ENCODE results near the gene LPP. TPM values are rescaled to one million over a fixed set of nuclear protein-coding genes. Genes with fewer than 3 reads are reported as not detected.

The LPP gene
- total RNA-seq, 1 experiment from 2014 or later, result 17.4 TPM

DNA sequence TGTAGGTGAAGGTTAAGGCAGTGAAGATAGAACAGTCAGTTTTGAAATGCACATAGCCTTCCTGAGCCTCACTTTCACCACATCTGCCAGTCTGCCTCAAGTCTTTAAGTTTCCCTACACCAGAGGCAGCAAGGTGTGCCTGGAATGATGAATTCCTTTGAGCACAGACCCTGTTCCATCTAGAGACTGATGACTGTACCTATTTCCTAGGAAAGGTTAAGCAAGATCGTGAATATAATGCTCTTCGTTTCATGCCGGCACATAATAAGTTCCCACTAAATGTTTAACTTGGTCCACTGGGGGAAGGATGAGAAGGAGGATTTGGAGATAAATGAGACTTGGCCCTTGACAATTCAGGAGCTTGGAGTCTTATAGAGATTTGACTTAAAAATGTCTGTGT, 141.9 kb downstream of the LPP start:
- no peak for DNase-seq (ENCODE audit: low read depth)

DNA sequence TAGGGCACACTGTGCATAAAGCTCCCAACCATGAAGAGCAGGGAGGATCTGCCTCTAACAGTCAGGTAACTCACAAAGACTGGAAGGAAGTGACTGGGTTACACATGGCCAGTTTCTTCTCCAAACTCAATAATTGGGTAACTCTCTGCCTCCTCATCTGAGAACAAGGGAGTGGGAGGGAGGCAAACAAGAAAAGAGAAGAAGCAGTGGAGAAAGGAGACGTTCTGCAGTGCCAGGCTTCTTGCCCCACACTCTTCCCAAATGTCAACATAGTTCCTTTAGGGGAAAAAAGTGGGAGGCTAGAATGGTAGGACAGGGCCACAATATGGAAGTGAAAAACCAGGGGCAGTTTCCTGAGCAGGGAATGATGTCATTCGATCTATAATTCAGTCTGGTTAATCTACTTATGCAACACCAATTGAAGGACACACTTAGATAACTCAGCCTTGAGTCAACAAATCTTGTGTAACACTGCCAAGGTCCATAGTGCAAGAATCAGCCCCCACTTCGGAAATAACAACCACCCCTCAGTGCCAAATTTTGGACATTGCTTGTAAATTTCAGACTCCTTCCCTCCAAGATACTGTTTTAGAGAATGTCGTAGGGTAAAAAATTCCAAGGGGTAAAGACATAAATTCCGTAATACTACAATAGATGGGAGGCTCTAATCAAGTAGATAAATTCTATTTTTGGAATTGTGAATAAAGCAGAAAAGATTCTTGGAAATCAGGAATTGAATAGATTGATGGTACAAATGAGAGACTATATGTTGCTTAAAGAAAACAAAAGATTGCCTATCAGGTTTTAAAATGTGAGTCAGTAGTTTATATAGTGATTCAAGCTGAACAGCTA, 143.0 kb downstream of the LPP start:
- peak; percentile 78 for DNase-seq (ENCODE audit: low read depth)

DNA sequence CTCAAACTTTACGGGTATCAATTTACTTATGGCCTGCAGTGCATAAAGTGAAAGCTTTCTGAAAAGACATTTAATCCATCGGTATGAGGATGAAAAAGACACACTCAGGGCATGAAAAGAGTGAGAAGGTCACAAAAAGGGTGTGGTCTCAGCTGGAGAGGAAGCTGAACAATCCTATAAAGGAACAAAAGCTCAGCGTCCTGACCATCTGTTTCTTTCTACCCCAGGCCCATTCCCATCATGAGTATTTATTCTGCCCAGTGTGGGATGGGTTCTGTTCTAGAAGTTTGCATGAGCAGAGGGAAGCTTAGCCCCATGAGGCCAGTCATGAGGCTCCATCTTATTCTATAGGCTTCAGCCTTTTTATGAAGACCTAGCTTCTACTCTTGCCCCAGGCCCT, 144.6 kb downstream of the LPP start:
- no peak for DNase-seq (ENCODE audit: low read depth)

DNA sequence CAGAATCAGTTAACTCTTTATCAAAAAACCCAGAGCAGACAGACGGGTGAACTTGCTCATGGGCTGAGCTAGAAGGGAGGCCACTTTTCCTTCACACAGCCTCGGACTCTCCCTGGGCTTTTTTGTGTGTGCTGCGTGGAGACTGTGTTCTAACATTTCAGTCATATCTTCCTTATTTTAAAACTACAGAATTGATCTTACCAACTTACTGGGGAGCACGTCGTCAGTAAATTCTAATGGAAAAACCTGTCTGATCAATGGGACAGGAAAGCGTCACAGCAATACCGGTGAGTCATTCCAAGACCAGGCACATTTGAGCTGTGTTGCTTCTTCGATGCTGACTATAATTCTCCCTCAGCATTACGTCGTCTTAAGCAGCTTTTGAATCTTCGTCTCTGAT, 145.1 kb downstream of the LPP start:
- DNase-seq (ENCODE audit: low read depth), result no peak

- DNase-seq (ENCODE audit: low read depth), result no peak
These were observed 145.8 kb downstream of the LPP start for GRCh38 chr3:188299708-188300107.

GRCh38 chr3:188301147-188301546, 147.2 kb downstream of the LPP start:
- no peak for DNase-seq (ENCODE audit: low read depth)

DNA sequence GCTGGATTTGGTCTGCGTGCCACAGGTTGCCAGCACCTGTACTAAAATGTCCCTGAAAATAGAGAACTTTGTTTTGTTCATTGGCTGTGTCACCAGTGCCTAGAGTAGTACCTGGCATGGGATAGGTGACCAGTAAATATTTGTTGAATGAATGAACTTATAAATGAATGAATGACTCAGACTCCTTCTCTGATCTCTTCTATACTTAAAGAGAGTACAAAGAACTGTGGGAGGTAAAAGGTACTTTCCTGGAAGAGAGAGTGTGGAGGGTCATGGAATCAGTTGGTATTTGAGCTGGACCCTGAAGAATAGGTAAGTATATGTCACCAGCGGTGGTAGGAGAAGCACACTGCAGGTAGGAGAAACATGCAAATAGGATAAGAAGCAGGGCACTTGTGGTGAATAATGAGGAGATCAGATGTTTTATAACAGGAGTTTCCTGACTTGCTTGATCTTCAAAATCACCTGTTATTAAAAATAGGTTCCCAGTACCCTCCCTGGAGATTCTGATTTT, 149.4 kb downstream of the LPP start:
- DNase-seq (ENCODE audit: low read depth), result no peak

DNA sequence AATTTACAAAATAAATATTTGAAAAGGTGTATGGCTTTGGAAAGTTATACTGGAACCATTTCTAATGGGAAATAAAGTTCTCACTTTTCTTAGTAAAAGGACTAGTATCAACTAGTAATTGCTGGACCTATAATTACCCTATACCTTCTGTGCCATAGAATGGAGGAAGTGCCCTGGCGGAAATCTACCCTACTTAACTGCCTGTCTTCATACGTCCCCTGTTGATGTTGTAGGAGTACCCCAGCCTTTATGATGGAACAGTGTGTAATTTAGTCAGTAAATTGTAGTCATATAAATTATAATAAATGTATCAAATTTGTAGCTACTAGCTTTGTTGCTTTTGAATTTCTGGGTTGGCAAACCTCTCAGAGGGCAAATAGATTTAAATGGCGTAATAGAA, 149.9 kb downstream of the LPP start:
- no peak for DNase-seq (ENCODE audit: low read depth)

DNA sequence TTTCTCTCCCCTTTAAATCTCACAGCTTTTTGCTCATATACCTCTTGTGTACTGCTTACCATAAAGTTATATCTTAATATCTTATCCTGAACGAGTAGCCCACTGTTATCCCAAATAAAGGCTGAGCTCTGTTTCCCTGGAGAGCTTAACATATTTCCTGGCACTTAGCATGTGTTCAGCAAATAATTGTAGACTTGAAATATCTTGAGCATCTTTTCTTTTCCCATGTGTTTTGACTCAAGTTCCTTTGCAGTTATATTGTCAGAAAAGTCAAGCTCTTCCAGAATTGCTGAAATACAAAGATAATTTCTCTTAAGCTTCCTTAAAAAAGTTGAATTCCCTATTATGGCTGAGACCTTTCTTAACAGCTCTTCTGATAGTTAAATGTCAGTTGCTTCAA, 150.5 kb downstream of the LPP start:
- DNase-seq (ENCODE audit: low read depth), result no peak

- DNase-seq (ENCODE audit: low read depth), result no peak
These were observed 151.3 kb downstream of the LPP start for GRCh38 chr3:188305220-188305619.

- DNase-seq (ENCODE audit: low read depth), result no peak
These were observed 152.6 kb downstream of the LPP start for GRCh38 chr3:188306435-188307005.

DNA sequence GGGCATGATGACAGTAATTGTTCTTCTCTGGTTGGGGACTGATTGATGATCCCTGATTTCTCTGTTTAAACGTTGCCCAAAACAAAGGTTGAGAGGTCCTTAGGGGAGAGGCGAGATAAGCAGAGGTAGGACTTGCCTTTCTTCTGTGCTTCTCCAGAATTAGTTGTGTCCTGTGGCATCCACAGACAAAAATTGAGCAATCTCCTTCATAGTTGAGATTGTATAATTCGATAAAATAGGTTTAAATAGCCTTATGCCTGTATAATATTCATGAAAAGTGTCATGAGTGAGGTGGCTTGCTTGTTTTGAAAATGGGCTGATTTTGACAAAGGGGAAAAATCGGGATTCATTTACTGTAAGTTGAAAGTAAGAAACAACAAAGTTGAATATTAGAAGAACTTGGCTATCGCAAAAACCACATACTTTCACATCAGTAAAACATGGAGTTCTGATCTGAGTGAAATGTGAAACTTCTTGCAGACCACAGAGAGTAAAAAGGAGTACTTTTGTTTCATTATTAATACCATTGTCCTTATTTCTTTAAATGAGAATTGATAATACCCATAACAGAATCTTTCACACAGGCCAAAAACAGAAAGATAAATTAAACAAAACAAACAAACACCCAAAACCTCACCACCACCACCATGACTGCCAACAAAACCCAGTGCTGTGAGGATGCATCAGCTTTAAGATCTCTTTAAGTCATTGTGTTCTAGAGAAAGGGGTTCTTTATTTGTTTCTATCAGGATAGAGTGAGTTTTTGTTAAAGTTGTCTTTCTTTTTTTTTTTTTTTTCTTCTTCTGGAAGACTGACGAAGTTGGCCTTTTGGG, 155.7 kb downstream of the LPP start:
- no peak for DNase-seq (ENCODE audit: low read depth)

DNA sequence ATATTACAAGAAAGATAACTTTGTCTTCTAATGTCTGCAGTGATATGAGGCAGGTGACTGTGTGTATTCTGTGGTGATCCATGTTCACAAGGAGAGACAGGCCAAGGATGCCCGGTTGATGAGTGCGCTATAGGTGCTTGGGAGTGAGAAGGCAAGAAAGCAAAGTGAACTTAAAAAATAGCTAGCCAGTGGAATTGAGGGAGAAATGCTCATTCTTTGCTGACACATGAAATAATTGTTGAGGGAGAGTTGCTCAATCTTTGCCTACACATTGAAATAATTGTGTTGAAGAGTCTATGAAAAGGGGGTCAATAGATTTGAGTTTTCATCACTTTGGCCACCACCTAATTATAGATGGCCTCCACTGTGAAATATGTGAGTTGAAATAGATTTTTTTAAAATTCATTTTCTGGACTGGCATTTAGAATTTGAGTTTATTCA, 156.3 kb downstream of the LPP start:
- DNase-seq (ENCODE audit: low read depth), result no peak

DNA sequence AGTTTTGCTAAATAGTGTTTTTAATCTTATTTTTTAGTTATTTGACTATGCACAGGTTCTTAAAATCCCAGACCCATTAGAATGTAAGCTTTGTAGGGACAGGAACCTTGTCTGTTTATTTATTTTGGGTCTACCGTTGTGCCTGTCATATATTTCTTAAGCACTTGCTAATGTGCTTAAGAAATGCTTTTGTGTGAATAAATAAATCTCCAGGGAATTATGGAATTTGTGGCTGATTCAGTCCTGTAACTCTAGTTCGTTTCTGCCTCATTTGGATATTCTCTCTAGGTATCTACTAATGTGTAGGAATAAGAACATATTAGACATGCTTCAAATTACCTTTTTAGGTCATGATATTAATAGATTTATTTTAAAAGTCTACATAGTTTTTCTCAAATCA, 161.6 kb downstream of the LPP start:
- DNase-seq (ENCODE audit: low read depth), result no peak

DNA sequence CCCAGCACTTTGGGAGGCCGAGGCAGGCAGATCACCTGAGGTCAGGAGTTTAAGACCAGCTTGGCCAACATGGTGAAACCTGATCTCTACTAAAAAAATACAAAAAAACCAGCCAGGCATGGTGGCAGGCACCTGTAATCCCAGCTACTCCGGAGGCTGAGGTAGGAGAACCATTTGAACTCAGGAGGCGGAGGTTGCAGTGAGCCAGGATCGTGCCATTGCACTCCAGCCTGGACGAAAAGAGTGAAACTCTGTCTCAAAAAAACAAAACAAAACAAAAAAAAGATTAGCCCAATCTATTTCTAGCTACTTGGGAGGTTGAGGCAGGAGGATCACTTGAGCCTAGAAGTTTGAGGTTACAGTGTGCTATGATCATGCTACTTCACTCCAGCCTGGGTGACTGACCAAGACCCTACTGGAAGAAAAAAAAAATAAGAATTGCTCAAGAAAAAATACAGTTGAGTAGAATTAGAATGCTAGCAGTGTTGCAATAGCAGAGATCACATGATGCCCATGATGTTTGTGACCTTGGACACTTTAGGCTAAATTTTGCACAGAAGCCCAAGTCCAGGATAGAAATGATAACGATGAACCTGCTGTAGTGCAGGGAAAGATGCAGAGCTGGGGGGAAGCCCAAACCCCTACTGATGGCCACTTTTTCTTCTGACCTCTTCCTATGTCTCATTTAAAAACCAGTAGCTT, 162.2 kb downstream of the LPP start:
- no peak for DNase-seq (ENCODE audit: low read depth)

DNA sequence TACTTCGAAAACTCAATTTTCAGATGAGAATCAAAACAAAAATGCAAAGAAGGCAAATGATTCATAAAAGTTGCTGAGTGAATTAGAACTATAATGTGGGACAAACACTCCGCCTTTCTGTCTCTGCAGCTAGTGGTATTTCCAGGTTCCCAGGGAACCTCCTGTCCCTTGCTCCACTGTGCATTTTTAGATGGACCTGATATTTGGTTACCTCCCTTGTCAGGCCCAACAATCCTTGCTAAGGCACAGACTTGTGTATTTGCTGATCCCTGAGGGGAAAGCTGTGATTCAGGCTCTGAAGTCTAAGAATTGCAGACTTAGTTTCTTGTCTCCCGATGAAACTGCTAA, 162.7 kb downstream of the LPP start:
- DNase-seq (ENCODE audit: low read depth), result no peak

DNA sequence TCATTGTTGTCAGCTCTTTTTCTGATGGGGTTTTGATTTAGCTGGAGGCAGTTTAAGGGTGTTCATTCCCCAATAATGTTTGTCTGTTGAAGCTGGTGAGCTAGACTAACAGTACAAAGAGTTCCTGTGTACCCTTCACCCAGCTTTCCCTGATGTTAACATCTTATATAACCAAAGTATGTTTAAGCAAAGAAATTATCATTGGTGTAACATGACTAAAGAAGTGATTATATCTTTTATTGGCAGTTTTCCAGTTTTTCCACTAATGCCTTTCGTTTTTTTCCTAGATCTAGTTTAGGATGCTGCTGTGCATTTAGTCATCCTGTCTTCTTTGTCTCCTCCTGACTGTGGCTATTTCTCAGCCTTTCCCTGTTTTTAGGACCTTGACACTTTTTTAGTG, 165.6 kb downstream of the LPP start:
- peak; percentile 60 for DNase-seq (ENCODE audit: low read depth)

- peak; percentile 96 for DNase-seq (ENCODE audit: low read depth)
These were observed 166.8 kb downstream of the LPP start for GRCh38 chr3:188320757-188321156.

DNA sequence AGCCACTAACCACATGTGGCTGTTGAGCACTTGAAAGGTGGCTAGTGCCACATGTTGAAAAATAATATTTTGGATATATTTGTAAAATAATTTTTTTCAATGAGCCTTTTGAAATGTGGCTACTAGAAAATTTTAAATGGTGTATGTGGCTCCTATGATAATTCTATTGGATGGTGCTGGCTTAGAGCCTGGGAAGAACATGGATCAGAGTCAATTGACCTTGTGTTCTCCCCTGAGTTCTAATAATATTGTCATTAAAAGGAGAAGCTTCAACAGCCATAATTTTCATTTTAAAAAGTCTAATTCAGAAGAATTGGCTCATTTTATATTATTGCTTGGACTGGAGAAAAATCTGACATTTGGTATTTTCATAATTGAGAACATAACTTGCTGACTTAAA, 167.3 kb downstream of the LPP start:
- DNase-seq (ENCODE audit: low read depth), result no peak

- no peak for DNase-seq (ENCODE audit: low read depth)
These were observed 168.4 kb downstream of the LPP start for GRCh38 chr3:188322135-188322887.
